GM12878 (cell line): ENCODE data around the gene CCDC17. TPM values are rescaled to one million over a fixed set of nuclear protein-coding genes. Genes with fewer than 3 reads are reported as not detected.

Source experiments
- BCLAF1 ChIP-seq: fragments of 450-650 bp; IDR thresholded peaks from 2 replicates; pipeline ENCODE4 v1.6.1; 2017; ENCODE audit warnings: antibody characterized with exemption, mild to moderate bottlenecking, moderate library complexity
- CTCF ChIP-seq, 3 experiments: IDR thresholded peaks in 2 of 3; conservative IDR thresholded peaks in 1 of 3; 2 replicates each; pipeline ENCODE4 v1.5.1; 2011; ENCODE audit warnings: low read depth in 3 of 3, low read length in 3 of 3, mild to moderate bottlenecking in 3 of 3, control low read depth in 2 of 3, moderate library complexity in 2 of 3, inconsistent platforms in 1 of 3, mixed read lengths in 1 of 3; ENCODE audit not compliant: control insufficient read depth in 2 of 3, insufficient read depth in 1 of 3; ENCODE audit errors: extremely low read depth in 1 of 3
- PKNOX1 ChIP-seq: fragments of 450-650 bp; IDR thresholded peaks from 2 replicates; pipeline ENCODE4 v1.6.1; 2016; ENCODE audit warnings: mild to moderate bottlenecking
- RFX5 ChIP-seq: IDR thresholded peaks from 2 replicates; pipeline ENCODE4 v1.6.1; 2011; ENCODE audit warnings: low read depth, low read length, improper control_type of control experiment
- SMAD1 ChIP-seq: fragments of 450-650 bp; IDR thresholded peaks from 2 replicates; pipeline ENCODE4 v1.6.1; 2018; ENCODE audit warnings: mild to moderate bottlenecking, low read depth; ENCODE audit not compliant: partially characterized antibody
- ZNF592 ChIP-seq: fragments of 450-650 bp; IDR thresholded peaks from 2 replicates; pipeline ENCODE4 v1.6.1; 2017; ENCODE audit warnings: mild to moderate bottlenecking, moderate library complexity
- polyA plus RNA-seq, 11 experiments: library from polyadenylated mRNA; depleted of rRNA in 4 of 11; unstranded in 6 of 11; stranded (reverse) in 5 of 11; fragments of >200 nt; fragmentation: Nextera tagmentation in 4 of 11; fragmentation: Illumina TruSeq in 1 of 11; extraction: Ambion mirVana in 4 of 11; extraction: Trizol in 1 of 11; gene quantifications; 1 replicate in 1 of 11; 2 replicates in 10 of 11; pipeline versions ENCODE4 v1.2.1 to v1.2.3, GENCODE V29; 2011 to 2016; ENCODE audit warnings: inconsistent platforms in 2 of 11, missing spikeins in 2 of 11, low read depth in 1 of 11
- total RNA-seq, 4 experiments: library from RNA; depleted of rRNA in 3 of 4; stranded (reverse); fragments of >200 nt in 3 of 4; fragmentation: Illumina TruSeq in 1 of 4; extraction: Trizol in 1 of 4; gene quantifications; 2 replicates each; pipeline versions ENCODE4 v1.2.1 to v1.2.3, GENCODE V29; 2013 to 2021

The CCDC17 gene
- total and polyA plus RNA-seq, 10 of the 15 experiments (the other 5 are each of a cell fraction or from before 2014, with no cell fraction given): 0.15 to 1.9 (median 0.69) TPM

- no peak for TF ChIP-seq ZNF592
- TF ChIP-seq PKNOX1: no peak
- TF ChIP-seq BCLAF1: no peak
- TF ChIP-seq RFX5: no peak
- no peak for TF ChIP-seq CTCF (IDR thresholded peaks at IDR 0.05 in 2 of 3, conservative IDR thresholded peaks at IDR 0.05 in 1 of 3; ENCODE audit: control insufficient read depth in 2 of 3, extremely low read depth in 1 of 3, insufficient read depth in 1 of 3, low read depth in 3 of 3, low read length in 3 of 3)
- TF ChIP-seq SMAD1: no peak
Measured at GRCh38 chr1:45658171-45658570, 34.3 kb upstream of the CCDC17 start (continued).
